GM12878 (cell line): Measurements from ENCODE around the gene DMRTB1. TPM values are rescaled to one million over a fixed set of nuclear protein-coding genes. Genes with fewer than 3 reads are reported as not detected.

ENCODE experiments used
- ATAC-seq: fragments of 200-7000 bp; cut with Tn5 transposase; 3 replicates; pipeline ENCODE4 v1.9.1; 2020; ENCODE audit warnings: mild to moderate bottlenecking, moderate library complexity
- BruUV-seq: library from RNA; stranded (reverse); fragments of 400-500 nt; replicated peaks from 2 replicates; lab custom pipeline; 2021; lab: Mats Ljungman, UMichigan
- CTCF ChIA-PET: fragments of 300-600 bp; sonication (Branson Sonifier 250); formaldehyde crosslinking; extraction: SDS; loops from one replicate; lab custom pipeline; 2021; ENCODE audit warnings: inconsistent platforms; lab: Yijun Ruan, JAX
- POLR2A ChIA-PET: fragments of 350-600 bp; formaldehyde crosslinking; extraction: SDS; loops from one replicate; lab custom pipeline; 2021; ENCODE audit warnings: inconsistent platforms; lab: Charles Lee
- RAD21 ChIA-PET: fragments of 300-600 bp; sonication (Branson Sonifier 250); formaldehyde crosslinking; loops from one replicate; lab custom pipeline; 2023; ENCODE audit warnings: antibody characterized with exemption; ENCODE audit not compliant: unreplicated experiment; lab: Charles Lee
- SMC1A ChIA-PET: fragments of 300-600 bp; sonication (Branson Sonifier 250); formaldehyde crosslinking; loops from one replicate; lab custom pipeline; 2023; ENCODE audit not compliant: unreplicated experiment, uncharacterized antibody; lab: Charles Lee
- DNase-seq: peaks from one replicate; pipeline ENCODE4 v3.0.0-alpha.2; 2011; ENCODE audit warnings: low read depth, low spot score
- FAIRE-seq: peaks from 3 replicates; lab custom pipeline; 2011; peaks lifted over from hg19 to GRCh38; lab: Jason Lieb, UNC
- H2AFZ ChIP-seq: 2 replicates; pipeline ENCODE4 v1.6.0; 2011; ENCODE audit warnings: low read depth, low read length, control low read depth; ENCODE audit not compliant: control insufficient read depth
- H3K27ac ChIP-seq: 2 replicates; pipeline ENCODE4 v1.5.1; 2011; ENCODE audit warnings: control low read depth; ENCODE audit not compliant: control insufficient read depth, insufficient read depth
- H3K27me3 ChIP-seq, 2 experiments: replicated peaks in 1 of 2; 2 replicates each; pipeline versions ENCODE4 v1.6.0 to v1.6.1; 2011; ENCODE audit warnings: low read length in 1 of 2; ENCODE audit not compliant: control insufficient read depth in 2 of 2, insufficient read depth in 2 of 2
- H3K36me3 ChIP-seq, 2 experiments: 2 replicates each; pipeline ENCODE4 v1.5.1; 2011; ENCODE audit warnings: low read length in 1 of 2; ENCODE audit not compliant: control insufficient read depth in 2 of 2, insufficient read depth in 2 of 2
- H3K4me1 ChIP-seq: 2 replicates; pipeline ENCODE4 v1.6.1; 2011; ENCODE audit warnings: mild to moderate bottlenecking, low read length, moderate library complexity, mixed read lengths; ENCODE audit not compliant: control insufficient read depth, insufficient read depth
- H3K4me2 ChIP-seq: 2 replicates; pipeline ENCODE4 v1.6.0; 2011; ENCODE audit warnings: control low read depth; ENCODE audit not compliant: control insufficient read depth, insufficient read depth
- H3K4me3 ChIP-seq: fragments of 200-600 bp; sonication (generic); 2 replicates; pipeline ENCODE4 v1.5.1; 2016
- H3K79me2 ChIP-seq: 2 replicates; pipeline ENCODE4 v1.6.0; 2011; ENCODE audit warnings: low read length; ENCODE audit not compliant: control insufficient read depth, insufficient read depth
- H3K9ac ChIP-seq: 2 replicates; pipeline ENCODE4 v1.8.0; 2011; ENCODE audit warnings: low read length, control low read depth, mixed read lengths; ENCODE audit not compliant: control insufficient read depth, insufficient read depth
- H3K9me3 ChIP-seq: replicated peaks from 3 replicates; pipeline ENCODE4 v1.5.1; 2011; ENCODE audit warnings: mild to moderate bottlenecking, low read length; ENCODE audit not compliant: control insufficient read depth, insufficient read depth
- H4K20me1 ChIP-seq: 2 replicates; pipeline ENCODE4 v1.6.0; 2011; ENCODE audit not compliant: control insufficient read depth, insufficient read depth
- ATF3 ChIP-seq: IDR thresholded peaks from 2 replicates; pipeline ENCODE4 v1.6.1; 2011; ENCODE audit warnings: low read depth, mild to moderate bottlenecking, low read length, moderate library complexity, borderline replicate concordance; ENCODE audit errors: extremely low read depth
- GATAD2B ChIP-seq: fragments of 450-650 bp; conservative IDR thresholded peaks from 2 replicates; pipeline ENCODE4 v1.6.1; 2017; ENCODE audit warnings: low read depth, mild to moderate bottlenecking, moderate library complexity
- HDAC6 ChIP-seq: fragments of 200-600 bp; sonication (generic); IDR thresholded peaks from one replicate; pipeline ENCODE4 v1.8.0; 2017; ENCODE audit warnings: antibody characterized with exemption; ENCODE audit not compliant: unreplicated experiment
- MEF2A ChIP-seq: IDR thresholded peaks from 2 replicates; pipeline ENCODE4 v1.6.1; 2011; ENCODE audit warnings: low read depth, mild to moderate bottlenecking, low read length, moderate library complexity; ENCODE audit not compliant: insufficient read depth
- MEF2B ChIP-seq: fragments of 450-650 bp; IDR thresholded peaks from 2 replicates; pipeline ENCODE4 v1.6.1; 2018; ENCODE audit warnings: mild to moderate bottlenecking, moderate library complexity; ENCODE audit not compliant: partially characterized antibody, poor library complexity, severe bottlenecking
- MTA2 ChIP-seq: fragments of 450-650 bp; IDR thresholded peaks from 2 replicates; pipeline ENCODE4 v1.6.1; 2016; ENCODE audit warnings: low read depth, mild to moderate bottlenecking, moderate library complexity
- NFYB ChIP-seq: IDR thresholded peaks from 2 replicates; pipeline ENCODE4 v1.6.1; 2011; ENCODE audit warnings: low read depth, mild to moderate bottlenecking, low read length, improper control_type of control experiment, moderate library complexity; ENCODE audit not compliant: insufficient read depth
- NRF1 ChIP-seq: conservative IDR thresholded peaks from 2 replicates; pipeline ENCODE4 v1.6.1; 2011; ENCODE audit warnings: mild to moderate bottlenecking, low read depth, low read length, improper control_type of control experiment
- PRDM15 ChIP-seq: fragments of 450-650 bp; formaldehyde crosslinking; IDR thresholded peaks from 2 replicates; pipeline ENCODE4 v1.4.0; 2020; ENCODE audit warnings: mild to moderate bottlenecking, moderate library complexity
- SREBF1 ChIP-seq: IDR thresholded peaks from 2 replicates; pipeline ENCODE4 v1.6.1; 2012; ENCODE audit warnings: mild to moderate bottlenecking, low read length
- ZBED1 ChIP-seq: IDR thresholded peaks from 2 replicates; pipeline ENCODE4 v1.6.1; 2016; ENCODE audit warnings: borderline replicate concordance
- ZNF24 ChIP-seq: fragments of 450-650 bp; IDR thresholded peaks from 2 replicates; pipeline ENCODE4 v1.6.1; 2017; ENCODE audit warnings: antibody characterized with exemption, mild to moderate bottlenecking
- WGBS: methylation state at CpG from one replicate; pipeline ENCODE4 v1.1.6; 2016; ENCODE audit warnings: low lambda C conversion rate; ENCODE audit not compliant: insufficient replicate concordance, insufficient coverage; ENCODE audit errors: missing lambda C conversion rate; 5-methylcytosine and 5-hydroxymethylcytosine counted together
- in situ Hi-C: fragments of 300-500 bp; cut with MboI; formaldehyde crosslinking; loops from 9 replicates; pipeline ENCODE4 v1.14.3; 2018; ENCODE audit warnings: mixed read lengths
- intact Hi-C: fragments of 100-400 bp; cut with micrococcal nuclease; formaldehyde crosslinking; loops from one replicate; pipeline ENCODE4 v1.14.2; 2022; ENCODE audit not compliant: unreplicated experiment
- polyA plus RNA-seq, 11 experiments: library from polyadenylated mRNA; depleted of rRNA in 4 of 11; unstranded in 6 of 11; stranded (reverse) in 5 of 11; fragments of >200 nt; fragmentation: Nextera tagmentation in 4 of 11; fragmentation: Illumina TruSeq in 1 of 11; extraction: Ambion mirVana in 4 of 11; extraction: Trizol in 1 of 11; gene quantifications; 1 replicate in 1 of 11; 2 replicates in 10 of 11; pipeline versions ENCODE4 v1.2.1 to v1.2.3, GENCODE V29; 2011 to 2016; ENCODE audit warnings: inconsistent platforms in 2 of 11, missing spikeins in 2 of 11, low read depth in 1 of 11
- total RNA-seq, 4 experiments: library from RNA; depleted of rRNA in 3 of 4; stranded (reverse); fragments of >200 nt in 3 of 4; fragmentation: Illumina TruSeq in 1 of 4; extraction: Trizol in 1 of 4; gene quantifications; 2 replicates each; pipeline versions ENCODE4 v1.2.1 to v1.2.3, GENCODE V29; 2013 to 2021
- TF ChIP-seq, protein P1 (sequence below): IDR thresholded peaks from 2 replicates; pipeline ENCODE4 v1.6.1; 2011; ENCODE audit warnings: borderline replicate concordance, low read depth, mild to moderate bottlenecking, moderate library complexity, low read length; ENCODE audit not compliant: insufficient read depth, poor library complexity, severe bottlenecking

DMRTB1 gene
- total and polyA plus RNA-seq, 10 of the 15 experiments (the other 5 are each of a cell fraction or from before 2014, with no cell fraction given) = not detected

DNA sequence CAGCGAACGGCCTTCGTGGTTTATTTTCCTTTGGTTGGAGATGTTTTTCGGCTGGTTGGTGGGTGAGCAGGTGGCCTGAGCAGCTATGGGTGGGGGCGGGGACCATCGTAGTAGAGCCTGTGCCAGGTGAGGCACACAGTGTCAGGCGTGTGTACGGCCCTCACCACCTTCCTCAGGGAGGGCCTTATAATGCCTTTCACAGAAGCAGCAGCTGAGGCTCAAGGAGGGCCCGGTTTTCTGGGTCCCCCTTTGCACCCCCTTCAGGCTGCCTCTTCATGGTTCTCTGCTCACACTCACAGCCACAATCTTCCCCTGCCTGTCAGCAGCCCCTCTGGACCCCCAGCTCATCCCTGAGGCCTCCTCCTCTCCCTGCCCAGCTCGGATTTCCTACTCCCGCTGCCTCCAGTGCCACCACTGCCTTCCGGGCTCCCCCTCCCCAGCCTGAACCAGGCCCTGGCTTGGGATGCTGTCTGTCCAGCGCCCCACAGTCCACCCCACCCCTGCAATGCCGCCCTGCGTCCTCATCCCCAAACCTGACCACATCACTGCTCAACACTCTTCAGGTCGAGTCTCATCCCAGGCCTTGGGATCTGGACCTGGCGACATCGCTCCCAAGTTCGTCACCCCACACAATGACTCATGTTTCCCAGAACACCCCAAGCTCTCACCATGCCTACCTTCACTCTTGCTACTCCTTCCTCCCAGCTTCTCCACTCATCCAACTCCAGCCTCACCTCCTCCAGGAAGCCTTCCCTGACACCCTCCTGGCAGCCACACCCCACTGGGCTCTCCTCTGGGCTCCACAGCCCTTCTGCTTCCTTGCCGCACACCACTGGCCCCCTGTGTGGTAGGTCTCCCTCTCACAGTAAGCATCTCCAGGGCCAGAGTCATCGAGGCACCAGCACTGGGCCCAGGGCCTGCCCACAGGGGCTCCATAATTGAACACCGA, 53.9 kb downstream of the DMRTB1 start:
- no peaks in the 10 kb centered on the region for H3K9me3 ChIP-seq
- no peak overlapping the region for H3K4me2 ChIP-seq
- H3K4me1 ChIP-seq = no peaks in the 10 kb centered on the region
- no peaks in the 10 kb centered on the region; a peak in 1 of 4 replicates for H3K27me3 ChIP-seq
- H3K79me2 ChIP-seq = no peaks in the 10 kb centered on the region
- ChIA-PET CTCF (interaction anchor here (0.6 kb wide), 1 partner anchor 60 kb away, joined by 4 read pairs; no protein-coding TSS in a partner anchor), SMC1A (no interaction called here), RAD21 (no interaction called here), POLR2A (no interaction called here)
- no peaks in the 10 kb centered on the region for H3K36me3 ChIP-seq
- FAIRE-seq (no peak), DNase-seq (no peak), ATAC-seq (no peak)
- WGBS = 14% methylated on average over 21 of the region's 22 CpGs
- H3K27ac ChIP-seq = no peak overlapping the region
- H2AFZ ChIP-seq = no peak overlapping the region
- intact Hi-C loops (no loop called here), in situ Hi-C loops (no loop called here)
- no TSS peak for BruUV-seq
- H4K20me1 ChIP-seq = no peaks in the 10 kb centered on the region
- no peak overlapping the region for H3K9ac ChIP-seq
- H3K4me3 ChIP-seq = no peak overlapping the region
- TF ChIP-seq ZNF24 (no peak), MEF2B (no peak), PRDM15 (CRISPR knock-in tag) (no peak), MEF2A (no peak), ATF3 (no peak), HDAC6 (no peak), SREBF1 (no peak), GATAD2B (no peak), ZBED1 (no peak), NFYB (no peak), NRF1 (no peak), MTA2 (no peak)
- TF ChIP-seq, protein P1, sequence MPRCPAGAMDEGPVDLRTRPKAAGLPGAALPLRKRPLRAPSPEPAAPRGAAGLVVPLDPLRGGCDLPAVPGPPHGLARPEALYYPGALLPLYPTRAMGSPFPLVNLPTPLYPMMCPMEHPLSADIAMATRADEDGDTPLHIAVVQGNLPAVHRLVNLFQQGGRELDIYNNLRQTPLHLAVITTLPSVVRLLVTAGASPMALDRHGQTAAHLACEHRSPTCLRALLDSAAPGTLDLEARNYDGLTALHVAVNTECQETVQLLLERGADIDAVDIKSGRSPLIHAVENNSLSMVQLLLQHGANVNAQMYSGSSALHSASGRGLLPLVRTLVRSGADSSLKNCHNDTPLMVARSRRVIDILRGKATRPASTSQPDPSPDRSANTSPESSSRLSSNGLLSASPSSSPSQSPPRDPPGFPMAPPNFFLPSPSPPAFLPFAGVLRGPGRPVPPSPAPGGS = no peak
